ENCODE data around the gene FAM53B.

The FAM53B gene

DNA sequence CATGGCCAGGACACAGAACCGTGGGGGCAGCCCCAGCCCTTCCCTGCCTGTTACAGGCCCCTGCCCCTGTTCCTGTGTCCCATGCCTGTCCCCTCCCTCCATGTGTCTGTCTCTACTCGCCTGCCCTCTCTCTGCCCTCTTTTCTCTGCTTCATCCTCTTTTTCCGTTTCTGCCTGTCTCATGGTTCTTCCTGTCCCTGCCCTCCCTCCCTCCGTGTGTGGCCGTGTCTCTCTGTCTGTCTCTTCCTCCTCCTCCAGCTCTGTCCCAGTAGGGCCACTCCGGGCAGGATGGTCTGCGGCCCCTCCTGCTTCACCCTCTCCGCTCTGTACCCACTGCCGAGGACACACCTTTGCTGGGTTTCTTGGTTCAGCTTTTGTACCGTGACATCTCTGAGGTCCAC, 137.4 kb downstream of the FAM53B start:
- TF ChIP-seq SNAI2 (CRISPR knock-in tag; IDR thresholded peaks at IDR 0.05), result no peak
- no peak for ATAC-seq

DNA sequence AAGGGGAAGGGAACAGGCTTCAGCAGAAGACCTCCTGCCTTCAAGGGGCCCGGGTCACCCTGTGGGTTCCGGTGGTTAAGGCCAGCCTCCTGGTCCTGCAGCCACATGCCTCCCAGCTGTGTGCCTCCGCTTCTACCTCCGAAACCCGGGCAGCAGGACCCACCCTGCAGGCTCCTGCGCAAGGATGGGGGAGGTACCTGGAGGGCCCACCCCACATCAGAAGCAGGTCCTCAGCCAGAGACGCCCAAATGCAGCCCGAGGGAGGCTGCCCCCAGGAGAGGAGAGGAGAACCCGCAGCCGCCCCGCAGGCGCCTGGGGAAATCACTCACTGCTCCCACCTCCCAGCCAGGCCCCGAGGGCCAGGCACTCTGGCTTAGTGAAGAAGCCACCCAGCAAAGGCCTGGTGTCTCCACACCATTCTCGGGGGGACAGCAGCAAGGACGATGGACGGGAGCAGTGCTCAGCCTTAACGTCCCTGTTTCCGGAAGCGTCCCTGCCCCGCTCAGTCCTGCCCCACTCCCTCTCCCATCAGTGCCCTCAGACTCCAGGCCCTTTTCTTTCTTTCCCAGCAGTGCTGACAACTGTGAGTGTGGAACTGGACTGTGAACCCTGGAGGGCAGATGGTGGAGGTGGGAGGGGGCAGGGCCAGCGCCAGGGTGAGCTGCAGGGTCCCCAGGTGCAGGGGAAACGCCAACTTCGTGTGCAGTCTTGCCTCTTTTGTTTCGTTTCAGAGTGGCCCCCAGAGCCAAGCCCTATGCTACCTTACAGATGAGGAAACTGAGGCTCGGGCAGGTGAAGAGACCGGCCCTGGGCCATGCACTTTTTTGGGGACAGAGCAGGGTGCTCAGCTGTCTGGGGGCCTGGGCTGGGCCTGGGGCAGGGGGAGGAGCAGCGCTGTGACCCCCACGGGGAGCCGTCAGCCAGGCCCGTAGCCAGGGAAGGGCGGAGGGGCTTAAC, 138.0 kb downstream of the FAM53B start:
- ATAC-seq, result no peak
- TF ChIP-seq ESRRG (CRISPR knock-in tag; IDR thresholded peaks at IDR 0.05) (no peak), ZC3H10 (CRISPR knock-in tag; IDR thresholded peaks at IDR 0.05) (no peak), OSR1 (CRISPR knock-in tag; IDR thresholded peaks at IDR 0.05) (no peak), CSDC2 (CRISPR knock-in tag; IDR thresholded peaks at IDR 0.05) (no peak), RARB (CRISPR knock-in tag; IDR thresholded peaks at IDR 0.05) (no peak), ZNF8 (CRISPR knock-in tag; IDR thresholded peaks at IDR 0.05) (no peak), SNAI2 (CRISPR knock-in tag; IDR thresholded peaks at IDR 0.05) (no peak), ZNF70 (CRISPR knock-in tag; IDR thresholded peaks at IDR 0.05) (no peak)
- TF ChIP-seq, protein P1, sequence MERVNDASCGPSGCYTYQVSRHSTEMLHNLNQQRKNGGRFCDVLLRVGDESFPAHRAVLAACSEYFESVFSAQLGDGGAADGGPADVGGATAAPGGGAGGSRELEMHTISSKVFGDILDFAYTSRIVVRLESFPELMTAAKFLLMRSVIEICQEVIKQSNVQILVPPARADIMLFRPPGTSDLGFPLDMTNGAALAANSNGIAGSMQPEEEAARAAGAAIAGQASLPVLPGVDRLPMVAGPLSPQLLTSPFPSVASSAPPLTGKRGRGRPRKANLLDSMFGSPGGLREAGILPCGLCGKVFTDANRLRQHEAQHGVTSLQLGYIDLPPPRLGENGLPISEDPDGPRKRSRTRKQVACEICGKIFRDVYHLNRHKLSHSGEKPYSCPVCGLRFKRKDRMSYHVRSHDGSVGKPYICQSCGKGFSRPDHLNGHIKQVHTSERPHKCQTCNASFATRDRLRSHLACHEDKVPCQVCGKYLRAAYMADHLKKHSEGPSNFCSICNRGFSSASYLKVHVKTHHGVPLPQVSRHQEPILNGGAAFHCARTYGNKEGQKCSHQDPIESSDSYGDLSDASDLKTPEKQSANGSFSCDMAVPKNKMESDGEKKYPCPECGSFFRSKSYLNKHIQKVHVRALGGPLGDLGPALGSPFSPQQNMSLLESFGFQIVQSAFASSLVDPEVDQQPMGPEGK (CRISPR knock-in tag; IDR thresholded peaks at IDR 0.05; ENCODE audit: borderline replicate concordance), result no peak
- TF ChIP-seq, protein P2, sequence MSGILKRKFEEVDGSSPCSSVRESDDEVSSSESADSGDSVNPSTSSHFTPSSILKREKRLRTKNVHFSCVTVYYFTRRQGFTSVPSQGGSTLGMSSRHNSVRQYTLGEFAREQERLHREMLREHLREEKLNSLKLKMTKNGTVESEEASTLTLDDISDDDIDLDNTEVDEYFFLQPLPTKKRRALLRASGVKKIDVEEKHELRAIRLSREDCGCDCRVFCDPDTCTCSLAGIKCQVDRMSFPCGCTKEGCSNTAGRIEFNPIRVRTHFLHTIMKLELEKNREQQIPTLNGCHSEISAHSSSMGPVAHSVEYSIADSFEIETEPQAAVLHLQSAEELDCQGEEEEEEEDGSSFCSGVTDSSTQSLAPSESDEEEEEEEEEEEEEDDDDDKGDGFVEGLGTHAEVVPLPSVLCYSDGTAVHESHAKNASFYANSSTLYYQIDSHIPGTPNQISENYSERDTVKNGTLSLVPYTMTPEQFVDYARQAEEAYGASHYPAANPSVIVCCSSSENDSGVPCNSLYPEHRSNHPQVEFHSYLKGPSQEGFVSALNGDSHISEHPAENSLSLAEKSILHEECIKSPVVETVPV (CRISPR knock-in tag; IDR thresholded peaks at IDR 0.05), result no peak
- TF ChIP-seq, protein P3, sequence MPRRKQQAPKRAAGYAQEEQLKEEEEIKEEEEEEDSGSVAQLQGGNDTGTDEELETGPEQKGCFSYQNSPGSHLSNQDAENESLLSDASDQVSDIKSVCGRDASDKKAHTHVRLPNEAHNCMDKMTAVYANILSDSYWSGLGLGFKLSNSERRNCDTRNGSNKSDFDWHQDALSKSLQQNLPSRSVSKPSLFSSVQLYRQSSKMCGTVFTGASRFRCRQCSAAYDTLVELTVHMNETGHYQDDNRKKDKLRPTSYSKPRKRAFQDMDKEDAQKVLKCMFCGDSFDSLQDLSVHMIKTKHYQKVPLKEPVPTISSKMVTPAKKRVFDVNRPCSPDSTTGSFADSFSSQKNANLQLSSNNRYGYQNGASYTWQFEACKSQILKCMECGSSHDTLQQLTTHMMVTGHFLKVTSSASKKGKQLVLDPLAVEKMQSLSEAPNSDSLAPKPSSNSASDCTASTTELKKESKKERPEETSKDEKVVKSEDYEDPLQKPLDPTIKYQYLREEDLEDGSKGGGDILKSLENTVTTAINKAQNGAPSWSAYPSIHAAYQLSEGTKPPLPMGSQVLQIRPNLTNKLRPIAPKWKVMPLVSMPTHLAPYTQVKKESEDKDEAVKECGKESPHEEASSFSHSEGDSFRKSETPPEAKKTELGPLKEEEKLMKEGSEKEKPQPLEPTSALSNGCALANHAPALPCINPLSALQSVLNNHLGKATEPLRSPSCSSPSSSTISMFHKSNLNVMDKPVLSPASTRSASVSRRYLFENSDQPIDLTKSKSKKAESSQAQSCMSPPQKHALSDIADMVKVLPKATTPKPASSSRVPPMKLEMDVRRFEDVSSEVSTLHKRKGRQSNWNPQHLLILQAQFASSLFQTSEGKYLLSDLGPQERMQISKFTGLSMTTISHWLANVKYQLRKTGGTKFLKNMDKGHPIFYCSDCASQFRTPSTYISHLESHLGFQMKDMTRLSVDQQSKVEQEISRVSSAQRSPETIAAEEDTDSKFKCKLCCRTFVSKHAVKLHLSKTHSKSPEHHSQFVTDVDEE (CRISPR knock-in tag; IDR thresholded peaks at IDR 0.05), result no peak

DNA sequence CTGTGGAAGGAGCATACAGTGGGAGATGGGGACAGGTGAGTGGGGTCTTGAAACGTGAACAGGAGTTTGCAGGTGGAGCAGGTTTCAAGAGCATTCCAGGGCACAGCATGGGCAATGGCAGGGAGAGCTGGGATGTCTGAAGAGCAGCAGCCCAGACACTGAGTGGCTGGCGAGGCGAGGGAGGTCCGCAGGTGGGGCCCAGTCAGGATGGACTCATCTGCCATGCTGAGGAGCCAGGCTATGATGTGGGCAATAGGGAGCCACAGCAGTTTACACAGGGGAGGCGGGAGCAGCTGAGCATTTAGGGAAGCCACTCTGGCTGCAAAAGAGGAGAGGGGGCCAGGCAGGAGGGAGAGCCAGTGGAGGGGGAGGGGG, 138.7 kb downstream of the FAM53B start:
- no peak for ATAC-seq
- TF ChIP-seq ARNTL (CRISPR knock-in tag; IDR thresholded peaks at IDR 0.05; ENCODE audit: borderline replicate concordance, low read depth) (no peak), OSR1 (CRISPR knock-in tag; IDR thresholded peaks at IDR 0.05) (no peak), RARB (CRISPR knock-in tag; IDR thresholded peaks at IDR 0.05) (no peak), TOX (CRISPR knock-in tag; IDR thresholded peaks at IDR 0.05; ENCODE audit: borderline replicate concordance) (no peak), TCF4 (CRISPR knock-in tag; IDR thresholded peaks at IDR 0.05; ENCODE audit: borderline replicate concordance) (no peak), ESRRG (CRISPR knock-in tag; IDR thresholded peaks at IDR 0.05) (no peak), ZNF565 (CRISPR knock-in tag; conservative IDR thresholded peaks at IDR 0.05; ENCODE audit: low read depth) (no peak), ISL1 (CRISPR knock-in tag; IDR thresholded peaks at IDR 0.05) (no peak)
- TF ChIP-seq, protein P2 (CRISPR knock-in tag; IDR thresholded peaks at IDR 0.05), result no peak

DNA sequence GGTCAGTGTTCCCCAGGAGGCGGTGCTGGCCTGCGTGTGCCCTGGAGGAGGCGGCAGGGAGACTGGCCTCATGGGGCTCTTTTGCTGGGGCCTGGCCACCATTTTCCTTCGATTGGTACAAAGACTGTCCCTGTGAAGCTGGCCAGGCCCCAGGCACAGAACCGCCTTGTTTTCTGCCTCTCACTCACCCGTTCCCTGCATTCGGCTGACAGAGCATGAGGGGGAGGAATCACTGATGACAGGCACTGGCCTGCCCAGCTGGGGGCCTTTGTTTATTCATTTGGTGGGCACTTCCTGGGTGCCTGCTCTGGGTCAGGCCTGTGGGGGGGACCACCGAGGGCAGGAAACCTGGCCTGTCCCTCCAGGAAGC, 139.2 kb downstream of the FAM53B start:
- no peak for TF ChIP-seq ZC3H10 (CRISPR knock-in tag; IDR thresholded peaks at IDR 0.05)
- no peak for TF ChIP-seq ZNF70 (CRISPR knock-in tag; IDR thresholded peaks at IDR 0.05)
- TF ChIP-seq ISL1 (CRISPR knock-in tag; IDR thresholded peaks at IDR 0.05), result no peak
- TF ChIP-seq PPARA (CRISPR knock-in tag; IDR thresholded peaks at IDR 0.05; ENCODE audit: borderline replicate concordance), result no peak
- TF ChIP-seq ESRRG (CRISPR knock-in tag; IDR thresholded peaks at IDR 0.05), result no peak
- no peak for TF ChIP-seq RARB (CRISPR knock-in tag; IDR thresholded peaks at IDR 0.05)
- TF ChIP-seq, protein P3 (CRISPR knock-in tag; IDR thresholded peaks at IDR 0.05), result no peak
- TF ChIP-seq TOX (CRISPR knock-in tag; IDR thresholded peaks at IDR 0.05; ENCODE audit: borderline replicate concordance), result no peak
- TF ChIP-seq, protein P4, sequence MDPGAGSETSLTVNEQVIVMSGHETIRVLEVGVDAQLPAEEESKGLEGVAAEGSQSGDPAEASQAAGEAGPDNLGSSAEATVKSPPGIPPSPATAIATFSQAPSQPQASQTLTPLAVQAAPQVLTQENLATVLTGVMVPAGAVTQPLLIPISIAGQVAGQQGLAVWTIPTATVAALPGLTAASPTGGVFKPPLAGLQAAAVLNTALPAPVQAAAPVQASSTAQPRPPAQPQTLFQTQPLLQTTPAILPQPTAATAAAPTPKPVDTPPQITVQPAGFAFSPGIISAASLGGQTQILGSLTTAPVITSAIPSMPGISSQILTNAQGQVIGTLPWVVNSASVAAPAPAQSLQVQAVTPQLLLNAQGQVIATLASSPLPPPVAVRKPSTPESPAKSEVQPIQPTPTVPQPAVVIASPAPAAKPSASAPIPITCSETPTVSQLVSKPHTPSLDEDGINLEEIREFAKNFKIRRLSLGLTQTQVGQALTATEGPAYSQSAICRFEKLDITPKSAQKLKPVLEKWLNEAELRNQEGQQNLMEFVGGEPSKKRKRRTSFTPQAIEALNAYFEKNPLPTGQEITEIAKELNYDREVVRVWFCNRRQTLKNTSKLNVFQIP (CRISPR knock-in tag; IDR thresholded peaks at IDR 0.05; ENCODE audit: borderline replicate concordance, low read depth), result no peak
- TF ChIP-seq OSR1 (CRISPR knock-in tag; IDR thresholded peaks at IDR 0.05), result no peak
- no peak for TF ChIP-seq ZFP30 (CRISPR knock-in tag; IDR thresholded peaks at IDR 0.05)
- no peak for TF ChIP-seq CSDC2 (CRISPR knock-in tag; IDR thresholded peaks at IDR 0.05)
- TF ChIP-seq, protein P5, sequence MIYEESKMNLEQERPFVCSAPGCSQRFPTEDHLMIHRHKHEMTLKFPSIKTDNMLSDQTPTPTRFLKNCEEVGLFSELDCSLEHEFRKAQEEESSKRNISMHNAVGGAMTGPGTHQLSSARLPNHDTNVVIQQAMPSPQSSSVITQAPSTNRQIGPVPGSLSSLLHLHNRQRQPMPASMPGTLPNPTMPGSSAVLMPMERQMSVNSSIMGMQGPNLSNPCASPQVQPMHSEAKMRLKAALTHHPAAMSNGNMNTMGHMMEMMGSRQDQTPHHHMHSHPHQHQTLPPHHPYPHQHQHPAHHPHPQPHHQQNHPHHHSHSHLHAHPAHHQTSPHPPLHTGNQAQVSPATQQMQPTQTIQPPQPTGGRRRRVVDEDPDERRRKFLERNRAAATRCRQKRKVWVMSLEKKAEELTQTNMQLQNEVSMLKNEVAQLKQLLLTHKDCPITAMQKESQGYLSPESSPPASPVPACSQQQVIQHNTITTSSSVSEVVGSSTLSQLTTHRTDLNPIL (CRISPR knock-in tag; IDR thresholded peaks at IDR 0.05; ENCODE audit: low read depth), result no peak
- ATAC-seq, result no peak

All from SK-N-SH treated with all-trans-retinoic acid at 6 μM for 48 hours (cell line).